Measurements from ENCODE around the gene HCN1.

- no peak for TF ChIP-seq CTCF (IDR thresholded peaks at IDR 0.05; ENCODE audit: low read depth, low read length, poor library complexity, severe bottlenecking)
- no peak for TF ChIP-seq EZH2phosphoT487 (IDR thresholded peaks at IDR 0.05; ENCODE audit: borderline replicate concordance, low read length)
Observed at GRCh38 chr5:45288746-45289145, 407.4 kb downstream of the HCN1 start.
